IMR-90 (cell line): ENCODE data around the gene MAGI2. TPM values are rescaled to one million over a fixed set of nuclear protein-coding genes. Genes with fewer than 3 reads are reported as not detected.

ENCODE experiments used
- ATAC-seq: fragments of 200-7000 bp; cut with Tn5 transposase; 2 replicates; pipeline ENCODE4 v1.9.1; 2020; ENCODE audit warnings: low read depth, mild to moderate bottlenecking, moderate library complexity
- BruUV-seq: library from RNA; stranded (reverse); fragments of 400-500 nt; replicated peaks from 2 replicates; lab custom pipeline; 2021; lab: Mats Ljungman, UMichigan
- CTCF ChIA-PET: fragments of 300-600 bp; formaldehyde crosslinking; extraction: SDS; loops from one replicate; lab custom pipeline; 2021; ENCODE audit warnings: antibody characterized with exemption; lab: Yijun Ruan, JAX
- POLR2A ChIA-PET: fragments of 300-600 bp; sonication (Branson Sonifier 250); formaldehyde crosslinking; loops from one replicate; lab custom pipeline; 2022; ENCODE audit warnings: antibody characterized with exemption; ENCODE audit not compliant: unreplicated experiment; lab: Charles Lee
- DNase-seq: peaks from one replicate; pipeline ENCODE4 v3.0.0; 2013
- H2AFZ ChIP-seq: replicated peaks from 2 replicates; pipeline ENCODE3; 2013; ENCODE audit warnings: low read length, mild to moderate bottlenecking; ENCODE audit not compliant: poor library complexity
- H2AK5ac ChIP-seq: 2 replicates; pipeline ENCODE4 v1.6.1; 2013; ENCODE audit warnings: low read depth, low read length, inconsistent platforms
- H2AK9ac ChIP-seq: replicated peaks from 2 replicates; pipeline ENCODE3; 2013; ENCODE audit warnings: mild to moderate bottlenecking, low read depth, low read length, moderate library complexity; ENCODE audit not compliant: poor library complexity
- H2BK120ac ChIP-seq: 2 replicates; pipeline ENCODE4 v1.6.1; 2013; ENCODE audit warnings: low read depth, low read length, inconsistent platforms
- H2BK15ac ChIP-seq: 3 replicates; pipeline ENCODE4 v1.6.1; 2013; ENCODE audit warnings: low read depth, low read length, inconsistent platforms
- H2BK20ac ChIP-seq: 2 replicates; pipeline ENCODE4 v1.6.1; 2013; ENCODE audit warnings: low read depth, mild to moderate bottlenecking, inconsistent platforms, low read length, moderate library complexity
- H2BK5ac ChIP-seq: 2 replicates; pipeline ENCODE4 v1.6.1; 2013; ENCODE audit warnings: mild to moderate bottlenecking, low read depth, low read length, inconsistent platforms; ENCODE audit not compliant: poor library complexity, severe bottlenecking
- H3K14ac ChIP-seq: replicated peaks from 2 replicates; pipeline ENCODE4 v1.6.1; 2013; ENCODE audit warnings: low read depth, low read length, inconsistent platforms
- H3K18ac ChIP-seq: 2 replicates; pipeline ENCODE4 v1.6.1; 2013; ENCODE audit warnings: low read depth, low read length, control low read depth
- H3K23ac ChIP-seq: 2 replicates; pipeline ENCODE4 v1.6.1; 2013; ENCODE audit warnings: low read depth, low read length, inconsistent platforms
- H3K27ac ChIP-seq: 2 replicates; pipeline ENCODE4 v1.5.1; 2013; ENCODE audit warnings: mild to moderate bottlenecking, control low read depth, low read length; ENCODE audit not compliant: insufficient read depth
- H3K27me3 ChIP-seq: 2 replicates; pipeline ENCODE4 v1.6.1; 2013; ENCODE audit warnings: low read length; ENCODE audit not compliant: control insufficient read depth, insufficient read depth
- H3K36me3 ChIP-seq: 2 replicates; pipeline ENCODE4 v1.6.1; 2013; ENCODE audit warnings: low read length, mixed read lengths; ENCODE audit not compliant: control insufficient read depth, insufficient read depth
- H3K4ac ChIP-seq: 2 replicates; pipeline ENCODE4 v1.6.1; 2013; ENCODE audit warnings: low read depth, low read length, inconsistent platforms
- H3K4me1 ChIP-seq: 2 replicates; pipeline ENCODE4 v1.6.1; 2013; ENCODE audit warnings: low read length, mixed read lengths; ENCODE audit not compliant: control insufficient read depth, insufficient read depth
- H3K4me2 ChIP-seq: 2 replicates; pipeline ENCODE4 v1.6.1; 2013; ENCODE audit warnings: low read depth, mild to moderate bottlenecking, control low read depth, low read length, moderate library complexity
- H3K4me3 ChIP-seq: 2 replicates; pipeline ENCODE4 v1.5.1; 2013; ENCODE audit warnings: low read depth, mild to moderate bottlenecking, control low read depth, low read length, moderate library complexity; ENCODE audit not compliant: insufficient read depth
- H3K56ac ChIP-seq: 2 replicates; pipeline ENCODE4 v1.6.1; 2013; ENCODE audit warnings: low read length, inconsistent platforms; ENCODE audit not compliant: insufficient read depth; ENCODE audit errors: extremely low read depth
- H3K79me1 ChIP-seq, 2 experiments: 2 replicates each; pipeline ENCODE4 v1.6.1; 2013; ENCODE audit warnings: low read length in 2 of 2, inconsistent platforms in 1 of 2, low read depth in 1 of 2
- H3K9ac ChIP-seq: 2 replicates; pipeline ENCODE4 v1.6.1; 2013; ENCODE audit warnings: low read depth, low read length, control low read depth
- H3K9me1 ChIP-seq: 2 replicates; pipeline ENCODE4 v1.6.1; 2013; ENCODE audit warnings: low read length, inconsistent platforms; ENCODE audit not compliant: insufficient read depth
- H3K9me3 ChIP-seq: 2 replicates; pipeline ENCODE4 v1.6.1; 2013; ENCODE audit warnings: low read length; ENCODE audit not compliant: control insufficient read depth, insufficient read depth
- H4K20me1 ChIP-seq: 2 replicates; pipeline ENCODE4 v1.6.1; 2013; ENCODE audit warnings: low read length, inconsistent platforms; ENCODE audit not compliant: insufficient read depth
- H4K5ac ChIP-seq: 2 replicates; pipeline ENCODE4 v1.6.1; 2013; ENCODE audit warnings: mild to moderate bottlenecking, low read depth, low read length, control low read depth
- H4K8ac ChIP-seq, 2 experiments: 2 replicates each; pipeline ENCODE4 v1.6.1; 2013; ENCODE audit warnings: low read depth in 2 of 2, low read length in 2 of 2, control low read depth in 1 of 2, inconsistent platforms in 1 of 2
- H4K91ac ChIP-seq: 2 replicates; pipeline ENCODE4 v1.6.1; 2013; ENCODE audit warnings: low read depth, low read length, inconsistent platforms; ENCODE audit not compliant: insufficient read depth
- ELK1 ChIP-seq: fragments of 150-350 bp; IDR thresholded peaks from 2 replicates; pipeline ENCODE4 v1.6.1; 2016; ENCODE audit warnings: low read depth, mild to moderate bottlenecking, low read length, moderate library complexity, borderline replicate concordance
- MAFK ChIP-seq: IDR thresholded peaks from 2 replicates; pipeline ENCODE4 v1.6.1; 2012; ENCODE audit warnings: low read depth, low read length, improper control_type of control experiment
- WGBS, 2 experiments: methylation state at CpG; one replicate each; pipeline versions ENCODE4 v1.1.5 to v1.1.7; 2013; ENCODE audit warnings: missing lambda C conversion rate in 2 of 2; ENCODE audit not compliant: insufficient read length in 1 of 2; ENCODE audit errors: extremely low coverage in 2 of 2; 5-methylcytosine and 5-hydroxymethylcytosine counted together
- dilution Hi-C: fragments of 300-500 bp; cut with HindIII; formaldehyde crosslinking; loops from one replicate; pipeline ENCODE4 v1.14.3; 2018; ENCODE audit warnings: low sequenced_read_pairs; ENCODE audit not compliant: unreplicated experiment
- in situ Hi-C: fragments of 300-500 bp; cut with MboI; formaldehyde crosslinking; loops from 3 replicates; pipeline ENCODE4 v1.14.3; 2019; ENCODE audit warnings: low sequenced_read_pairs, inconsistent platforms, mixed read lengths
- intact Hi-C: fragments of 100-400 bp; cut with micrococcal nuclease; formaldehyde crosslinking; loops from 2 replicates; pipeline ENCODE4 v1.10.0; 2022
- polyA plus RNA-seq, 3 experiments: library from polyadenylated mRNA; depleted of rRNA; stranded (reverse); fragments of >200 nt; gene quantifications; 2 replicates each; pipeline ENCODE4 v1.2.3, GENCODE V29; 2012; ENCODE audit warnings: low replicate concordance in 1 of 3
- total RNA-seq: library from RNA; depleted of rRNA; stranded (reverse); fragments of >200 nt; gene quantifications from 2 replicates; pipeline ENCODE4 v1.2.3, GENCODE V29; 2012

Gene MAGI2
- total and polyA plus RNA-seq, 2 of the 4 experiments (the other 2 are of a cell fraction): 2.5 to 17.9 TPM

- H3K18ac ChIP-seq: no peak overlapping the region
- H3K9me1 ChIP-seq: no peaks in the 10 kb centered on the region
- dilution Hi-C loops: no loop called here
- no peaks in the 10 kb centered on the region for H3K4me1 ChIP-seq
- no peak overlapping the region for H3K14ac ChIP-seq
- no peak overlapping the region for H2BK20ac ChIP-seq
- H4K8ac ChIP-seq: no peak overlapping the region
- ChIA-PET CTCF (interaction anchor here (0.6 kb wide), 1 partner anchor 12 kb away, joined by 3 read pairs; no protein-coding TSS in a partner anchor), POLR2A (no interaction called here)
- no peak overlapping the region for H3K4ac ChIP-seq
- H2BK15ac ChIP-seq: no peak overlapping the region
- no peak overlapping the region for H3K9ac ChIP-seq
- H4K91ac ChIP-seq: no peak overlapping the region
- H2BK120ac ChIP-seq: no peak overlapping the region
- no peak overlapping the region for H4K5ac ChIP-seq
- no peak overlapping the region for H3K4me2 ChIP-seq
- H3K56ac ChIP-seq: no peak overlapping the region
- in situ Hi-C loops: no loop called here
- no peak overlapping the region for H3K4me3 ChIP-seq
- no peaks in the 10 kb centered on the region for H3K27me3 ChIP-seq
- no peak overlapping the region for H3K23ac ChIP-seq
- peak; percentile 12 for DNase-seq
- H3K27ac ChIP-seq: no peak overlapping the region
- H3K9me3 ChIP-seq: peaks cover 2% of the 10 kb centered on the region; the same call in 1 of the 2 replicates
- H2AK5ac ChIP-seq: no peak overlapping the region
- H2AK9ac ChIP-seq: no peak overlapping the region
- no peak for TF ChIP-seq ELK1
- peak; percentile 97 for TF ChIP-seq MAFK
- no peaks in the 10 kb centered on the region for H3K36me3 ChIP-seq
- BruUV-seq: no TSS peak
- no peaks in the 10 kb centered on the region for H4K20me1 ChIP-seq
- WGBS, 2 experiments: no CpG with 5 or more reads among the region's 1 CpG
- no peak overlapping the region for H2AFZ ChIP-seq
- no peaks in the 10 kb centered on the region for H3K79me1 ChIP-seq
- intact Hi-C loops: no loop called here
- no peak for ATAC-seq
- H2BK5ac ChIP-seq: no peak overlapping the region
Observed at GRCh38 chr7:78828317-78828716, 625.1 kb downstream of the MAGI2 start.
